ENCODE measurements around the gene TSHZ2.

The TSHZ2 gene

GRCh38 chr20:53328961-53329360 is 356.8 kb downstream of the TSHZ2 start:
- H3K27ac ChIP-seq (ENCODE audit: low read length), result no peak overlapping the region
- H3K9me3 ChIP-seq (ENCODE audit: control insufficient read depth in 2 of 2, low read length in 2 of 2), result no peaks in the 10 kb centered on the region

GRCh38 chr20:53329781-53330180 is 357.6 kb downstream of the TSHZ2 start:
- Histone ChIP-seq H3K9me3 (ENCODE audit: control insufficient read depth in 2 of 2, low read length in 2 of 2) (no peaks in the 10 kb centered on the region), H3K4me1 (ENCODE audit: control insufficient read depth, insufficient read depth, low read length) (peaks cover 14% of the 10 kb centered on the region), H3K27ac (ENCODE audit: low read length) (no peak overlapping the region), H3K4me3 (ENCODE audit: low read length in 2 of 2) (no peak overlapping the region), H3K36me3 (ENCODE audit: control insufficient read depth in 2 of 2, insufficient read depth in 2 of 2, low read length in 2 of 2) (no peaks in the 10 kb centered on the region), H3K27me3 (ENCODE audit: control insufficient read depth in 1 of 2, insufficient read depth in 2 of 2, low read length in 2 of 2) (peaks cover 2 to 6% of the 10 kb centered on the region in 2 donors), H3K9ac (ENCODE audit: low read length in 2 of 2) (no peak overlapping the region)

More at GRCh38 chr20:53328961-53329360, 356.8 kb downstream of the TSHZ2 start:
- Histone ChIP-seq H3K4me1 (ENCODE audit: control insufficient read depth, insufficient read depth, low read length) (peaks cover 14% of the 10 kb centered on the region), H3K27me3 (ENCODE audit: control insufficient read depth in 1 of 2, insufficient read depth in 2 of 2, low read length in 2 of 2) (peaks cover 0 to 6% of the 10 kb centered on the region in 2 donors), H3K36me3 (ENCODE audit: control insufficient read depth in 2 of 2, insufficient read depth in 2 of 2, low read length in 2 of 2) (no peaks in the 10 kb centered on the region), H3K4me3 (ENCODE audit: low read length in 2 of 2) (no peak overlapping the region), H3K9ac (ENCODE audit: low read length in 2 of 2) (no peak overlapping the region)

GRCh38 chr20:53330601-53331140 is 358.5 kb downstream of the TSHZ2 start:
- Histone ChIP-seq H3K27me3 (ENCODE audit: control insufficient read depth in 1 of 2, insufficient read depth in 2 of 2, low read length in 2 of 2) (peaks cover 2 to 6% of the 10 kb centered on the region in 2 donors), H3K4me1 (ENCODE audit: control insufficient read depth, insufficient read depth, low read length) (peaks cover 14% of the 10 kb centered on the region), H3K4me3 (ENCODE audit: low read length in 2 of 2) (no peak overlapping the region), H3K9ac (ENCODE audit: low read length in 2 of 2) (no peak overlapping the region), H3K36me3 (ENCODE audit: control insufficient read depth in 2 of 2, insufficient read depth in 2 of 2, low read length in 2 of 2) (no peaks in the 10 kb centered on the region), H3K9me3 (ENCODE audit: control insufficient read depth in 2 of 2, low read length in 2 of 2) (no peaks in the 10 kb centered on the region), H3K27ac (ENCODE audit: low read length) (no peak overlapping the region)

GRCh38 chr20:53331151-53331973 is 359.2 kb downstream of the TSHZ2 start:
- Histone ChIP-seq H3K9me3 (ENCODE audit: control insufficient read depth in 2 of 2, low read length in 2 of 2) (no peaks in the 10 kb centered on the region), H3K27ac (ENCODE audit: low read length) (no peak overlapping the region), H3K9ac (ENCODE audit: low read length in 2 of 2) (no peak overlapping the region), H3K4me1 (ENCODE audit: control insufficient read depth, insufficient read depth, low read length) (peaks cover 14% of the 10 kb centered on the region), H3K4me3 (ENCODE audit: low read length in 2 of 2) (no peak overlapping the region), H3K36me3 (ENCODE audit: control insufficient read depth in 2 of 2, insufficient read depth in 2 of 2, low read length in 2 of 2) (no peaks in the 10 kb centered on the region), H3K27me3 (ENCODE audit: control insufficient read depth in 1 of 2, insufficient read depth in 2 of 2, low read length in 2 of 2) (peaks cover 2 to 6% of the 10 kb centered on the region in 2 donors)

- no peak overlapping the region for H3K9ac ChIP-seq (ENCODE audit: low read length in 2 of 2)
- H3K4me3 ChIP-seq (ENCODE audit: low read length in 2 of 2), result no peak overlapping the region
- no peaks in the 10 kb centered on the region for H3K36me3 ChIP-seq (ENCODE audit: control insufficient read depth in 2 of 2, insufficient read depth in 2 of 2, low read length in 2 of 2)
- H3K4me1 ChIP-seq (ENCODE audit: control insufficient read depth, insufficient read depth, low read length), result peaks cover 14% of the 10 kb centered on the region
- no peaks in the 10 kb centered on the region for H3K9me3 ChIP-seq (ENCODE audit: control insufficient read depth in 2 of 2, low read length in 2 of 2)
- H3K27ac ChIP-seq (ENCODE audit: low read length), result no peak overlapping the region
- peaks cover 2 to 6% of the 10 kb centered on the region in 2 donors for H3K27me3 ChIP-seq (ENCODE audit: control insufficient read depth in 1 of 2, insufficient read depth in 2 of 2, low read length in 2 of 2)
These were observed 360.1 kb downstream of the TSHZ2 start for GRCh38 chr20:53332022-53332837.

GRCh38 chr20:53334861-53335260 is 362.7 kb downstream of the TSHZ2 start:
- peaks cover 2 to 3% of the 10 kb centered on the region in 2 donors for H3K27me3 ChIP-seq (ENCODE audit: control insufficient read depth in 1 of 2, insufficient read depth in 2 of 2, low read length in 2 of 2)
- H3K4me3 ChIP-seq (ENCODE audit: low read length in 2 of 2), result no peak overlapping the region
- H3K9me3 ChIP-seq (ENCODE audit: control insufficient read depth in 2 of 2, low read length in 2 of 2), result no peaks in the 10 kb centered on the region
- H3K36me3 ChIP-seq (ENCODE audit: control insufficient read depth in 2 of 2, insufficient read depth in 2 of 2, low read length in 2 of 2), result no peaks in the 10 kb centered on the region
- no peak overlapping the region for H3K9ac ChIP-seq (ENCODE audit: low read length in 2 of 2)
- no peak overlapping the region for H3K27ac ChIP-seq (ENCODE audit: low read length)
- peaks cover 14% of the 10 kb centered on the region for H3K4me1 ChIP-seq (ENCODE audit: control insufficient read depth, insufficient read depth, low read length)

- no peak overlapping the region for H3K27ac ChIP-seq (ENCODE audit: low read length)
- no peak overlapping the region for H3K4me3 ChIP-seq (ENCODE audit: low read length in 2 of 2)
- H3K27me3 ChIP-seq (ENCODE audit: control insufficient read depth in 1 of 2, insufficient read depth in 2 of 2, low read length in 2 of 2), result peaks cover 2 to 3% of the 10 kb centered on the region in 2 donors
- no peak overlapping the region for H3K9ac ChIP-seq (ENCODE audit: low read length in 2 of 2)
- no peaks in the 10 kb centered on the region for H3K36me3 ChIP-seq (ENCODE audit: control insufficient read depth in 2 of 2, insufficient read depth in 2 of 2, low read length in 2 of 2)
- H3K4me1 ChIP-seq (ENCODE audit: control insufficient read depth, insufficient read depth, low read length), result peaks cover 14% of the 10 kb centered on the region
- no peaks in the 10 kb centered on the region for H3K9me3 ChIP-seq (ENCODE audit: control insufficient read depth in 2 of 2, low read length in 2 of 2)
These were observed 363.4 kb downstream of the TSHZ2 start for GRCh38 chr20:53335555-53335954.

- H3K27me3 ChIP-seq (ENCODE audit: control insufficient read depth in 1 of 2, insufficient read depth in 2 of 2, low read length in 2 of 2), result peaks cover 2 to 3% of the 10 kb centered on the region in 2 donors
- no peak overlapping the region for H3K4me3 ChIP-seq (ENCODE audit: low read length in 2 of 2)
- no peaks in the 10 kb centered on the region for H3K9me3 ChIP-seq (ENCODE audit: control insufficient read depth in 2 of 2, low read length in 2 of 2)
- H3K36me3 ChIP-seq (ENCODE audit: control insufficient read depth in 2 of 2, insufficient read depth in 2 of 2, low read length in 2 of 2), result no peaks in the 10 kb centered on the region
- no peak overlapping the region for H3K27ac ChIP-seq (ENCODE audit: low read length)
- peaks cover 1% of the 10 kb centered on the region for H3K4me1 ChIP-seq (ENCODE audit: control insufficient read depth, insufficient read depth, low read length)
- H3K9ac ChIP-seq (ENCODE audit: low read length in 2 of 2), result no peak overlapping the region
These were observed 364.7 kb downstream of the TSHZ2 start for GRCh38 chr20:53336892-53337291.

GRCh38 chr20:53337390-53338101 is 365.4 kb downstream of the TSHZ2 start:
- Histone ChIP-seq H3K4me3 (ENCODE audit: low read length in 2 of 2) (no peak overlapping the region), H3K36me3 (ENCODE audit: control insufficient read depth in 2 of 2, insufficient read depth in 2 of 2, low read length in 2 of 2) (no peaks in the 10 kb centered on the region), H3K9ac (ENCODE audit: low read length in 2 of 2) (no peak overlapping the region), H3K27ac (ENCODE audit: low read length) (no peak overlapping the region), H3K4me1 (ENCODE audit: control insufficient read depth, insufficient read depth, low read length) (no peaks in the 10 kb centered on the region), H3K27me3 (ENCODE audit: control insufficient read depth in 1 of 2, insufficient read depth in 2 of 2, low read length in 2 of 2) (peaks cover 2 to 3% of the 10 kb centered on the region in 2 donors), H3K9me3 (ENCODE audit: control insufficient read depth in 2 of 2, low read length in 2 of 2) (no peaks in the 10 kb centered on the region)

GRCh38 chr20:53338716-53339115 is 366.6 kb downstream of the TSHZ2 start:
- Histone ChIP-seq H3K9me3 (ENCODE audit: control insufficient read depth in 2 of 2, low read length in 2 of 2) (no peaks in the 10 kb centered on the region), H3K27ac (ENCODE audit: low read length) (no peak overlapping the region), H3K36me3 (ENCODE audit: control insufficient read depth in 2 of 2, insufficient read depth in 2 of 2, low read length in 2 of 2) (no peaks in the 10 kb centered on the region), H3K4me3 (ENCODE audit: low read length in 2 of 2) (no peak overlapping the region), H3K9ac (ENCODE audit: low read length in 2 of 2) (no peak overlapping the region), H3K27me3 (ENCODE audit: control insufficient read depth in 1 of 2, insufficient read depth in 2 of 2, low read length in 2 of 2) (peaks cover 0 to 2% of the 10 kb centered on the region in 2 donors), H3K4me1 (ENCODE audit: control insufficient read depth, insufficient read depth, low read length) (no peaks in the 10 kb centered on the region)
